Natural killer cell (primary cell): ENCODE results near the gene WDR45B. TPM values are rescaled to one million over a fixed set of nuclear protein-coding genes. Genes with fewer than 3 reads are reported as not detected.

Experiments
- ATAC-seq, 3 donors: fragments of 150-1000 bp in 2 of 3; fragments of 200-7000 bp in 1 of 3; cut with Tn5 transposase; 1 replicate in 1 of 3; 2 replicates in 2 of 3; pipeline ENCODE4 v1.10.0; 2021; ENCODE audit warnings: mild to moderate bottlenecking in 2 of 3, moderate library complexity in 2 of 3
- DNase-seq, 2 donors: peaks; one replicate each; pipeline versions ENCODE4 v3.0.0 to v3.0.0-alpha.2; 2013 to 2021; ENCODE audit warnings: mixed read lengths in 1 of 2
- H3K27ac ChIP-seq: one replicate; pipeline ENCODE4 v1.5.1; 2013; ENCODE audit warnings: mild to moderate bottlenecking, low read length
- H3K27me3 ChIP-seq: one replicate; pipeline ENCODE4 v1.6.1; 2013; ENCODE audit warnings: low read length; ENCODE audit not compliant: control insufficient read depth, insufficient read depth
- H3K36me3 ChIP-seq: one replicate; pipeline ENCODE4 v1.6.1; 2013; ENCODE audit warnings: low read length; ENCODE audit not compliant: control insufficient read depth, insufficient read depth
- H3K4me1 ChIP-seq: one replicate; pipeline ENCODE4 v1.6.1; 2013; ENCODE audit warnings: low read length; ENCODE audit not compliant: control insufficient read depth, insufficient read depth
- H3K4me3 ChIP-seq: one replicate; pipeline ENCODE4 v1.5.1; 2013; ENCODE audit warnings: low read length
- H3K9me3 ChIP-seq: one replicate; pipeline ENCODE4 v1.6.1; 2013; ENCODE audit warnings: low read length; ENCODE audit not compliant: control insufficient read depth, insufficient read depth
- H3K27ac Mint-ChIP-seq, 2 donors: one replicate each; pipeline ENCODE4 v1.8.0; 2022; ENCODE audit warnings: mild to moderate bottlenecking in 2 of 2, mixed read lengths in 2 of 2, moderate library complexity in 1 of 2
- H3K27me3 Mint-ChIP-seq, 2 donors: one replicate each; pipeline ENCODE4 v1.8.0; 2022; ENCODE audit warnings: low read depth in 2 of 2, mixed read lengths in 2 of 2
- H3K36me3 Mint-ChIP-seq: one replicate; pipeline ENCODE4 v1.8.0; 2022; ENCODE audit warnings: mixed read lengths
- H3K4me1 Mint-ChIP-seq, 2 donors: one replicate each; pipeline ENCODE4 v1.8.0; 2022; ENCODE audit warnings: mixed read lengths in 2 of 2
- H3K4me3 Mint-ChIP-seq: one replicate; pipeline ENCODE4 v1.8.0; 2022; ENCODE audit warnings: mild to moderate bottlenecking, moderate library complexity, mixed read lengths
- H3K9me3 Mint-ChIP-seq, 2 donors: one replicate each; pipeline ENCODE4 v1.8.0; 2022; ENCODE audit warnings: mixed read lengths in 2 of 2
- WGBS: methylation state at CpG from one replicate; pipeline ENCODE4 v1.1.7; 2013; ENCODE audit warnings: missing lambda C conversion rate; ENCODE audit not compliant: insufficient coverage; 5-methylcytosine and 5-hydroxymethylcytosine counted together
- intact Hi-C: fragments of 100-400 bp; cut with micrococcal nuclease; formaldehyde crosslinking; loops from one replicate; pipeline ENCODE4 v1.14.2; 2022
- total RNA-seq, 4 donors: library from RNA; stranded (reverse); fragments of 120-200 nt in 1 of 4; gene quantifications; one replicate each; pipeline versions ENCODE4 v1.2.3 to v1.2.4, GENCODE V29; 2013 to 2022
- TF ChIP-seq, protein P1 (sequence below): fragments of 200-600 bp; IDR thresholded peaks from one replicate; pipeline ENCODE4 v1.8.0; 2022; ENCODE audit warnings: antibody characterized with exemption

WDR45B gene
- total RNA-seq, 3 donors from 2014 or later (not counting 1 experiment from before 2014, with no cell fraction given), result 81.8 to 112 (median 94.6) TPM

DNA sequence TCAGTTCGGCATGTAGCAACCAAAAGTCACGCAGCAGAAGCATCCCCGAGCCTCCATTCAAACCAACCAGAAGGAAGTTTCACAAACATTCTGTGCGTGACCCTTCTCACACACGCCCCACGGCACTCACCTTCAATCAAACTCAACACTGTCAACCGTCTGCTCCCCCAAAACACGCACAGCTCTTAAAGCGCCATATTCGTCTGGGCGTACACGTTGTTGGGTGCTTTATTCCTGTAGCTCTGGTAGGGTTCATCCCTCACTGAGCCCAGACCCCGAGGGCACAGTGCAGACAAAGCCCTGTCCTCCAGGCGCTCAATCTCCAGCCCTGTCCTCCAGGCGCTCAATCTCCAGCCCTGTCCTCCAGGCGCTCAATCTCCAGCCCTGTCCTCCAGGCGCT, 48.0 kb upstream of the WDR45B start:
- Histone ChIP-seq H3K27ac (no peak overlapping the region), H3K27me3 (peaks cover 8% of the 10 kb centered on the region), H3K9me3 (peaks cover 7% of the 10 kb centered on the region), H3K4me3 (no peak overlapping the region), H3K36me3 (no peaks in the 10 kb centered on the region), H3K4me1 (peaks cover 18% of the 10 kb centered on the region)
- Mint-ChIP-seq H3K27ac (no peak overlapping the region), H3K4me1 (peaks cover 0 to 5% of the 10 kb centered on the region in 2 donors), H3K9me3 (no peaks in the 10 kb centered on the region), H3K27me3 (no peaks in the 10 kb centered on the region), H3K36me3 (no peaks in the 10 kb centered on the region), H3K4me3 (peak overlapping the region; percentile 45)
- 98% methylated on average over 14 of the region's 17 CpGs for WGBS
- DNase-seq (no peak), ATAC-seq (no peak)
- TF ChIP-seq, protein P1, sequence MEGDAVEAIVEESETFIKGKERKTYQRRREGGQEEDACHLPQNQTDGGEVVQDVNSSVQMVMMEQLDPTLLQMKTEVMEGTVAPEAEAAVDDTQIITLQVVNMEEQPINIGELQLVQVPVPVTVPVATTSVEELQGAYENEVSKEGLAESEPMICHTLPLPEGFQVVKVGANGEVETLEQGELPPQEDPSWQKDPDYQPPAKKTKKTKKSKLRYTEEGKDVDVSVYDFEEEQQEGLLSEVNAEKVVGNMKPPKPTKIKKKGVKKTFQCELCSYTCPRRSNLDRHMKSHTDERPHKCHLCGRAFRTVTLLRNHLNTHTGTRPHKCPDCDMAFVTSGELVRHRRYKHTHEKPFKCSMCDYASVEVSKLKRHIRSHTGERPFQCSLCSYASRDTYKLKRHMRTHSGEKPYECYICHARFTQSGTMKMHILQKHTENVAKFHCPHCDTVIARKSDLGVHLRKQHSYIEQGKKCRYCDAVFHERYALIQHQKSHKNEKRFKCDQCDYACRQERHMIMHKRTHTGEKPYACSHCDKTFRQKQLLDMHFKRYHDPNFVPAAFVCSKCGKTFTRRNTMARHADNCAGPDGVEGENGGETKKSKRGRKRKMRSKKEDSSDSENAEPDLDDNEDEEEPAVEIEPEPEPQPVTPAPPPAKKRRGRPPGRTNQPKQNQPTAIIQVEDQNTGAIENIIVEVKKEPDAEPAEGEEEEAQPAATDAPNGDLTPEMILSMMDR, result no peak
- intact Hi-C loops, result no loop called here

DNA sequence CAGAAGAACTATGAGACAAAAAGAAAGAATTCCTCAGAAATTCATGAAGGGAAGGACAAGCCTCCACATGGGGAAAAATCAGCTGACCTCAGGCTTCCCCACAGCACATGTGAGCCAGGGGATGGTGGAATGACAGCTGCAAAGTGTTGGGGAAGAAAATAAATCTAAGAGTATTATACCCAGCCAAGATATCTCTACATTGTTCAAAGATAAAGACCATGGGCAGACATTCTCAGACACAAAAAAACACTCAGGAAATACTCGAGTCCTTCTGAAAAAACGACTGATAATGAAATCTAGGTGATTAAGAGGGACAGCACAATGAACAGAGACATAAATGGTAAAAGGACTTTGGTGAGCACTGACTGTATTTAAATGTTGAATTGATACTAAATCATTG, 46.4 kb upstream of the WDR45B start:
- Histone ChIP-seq H3K27ac (no peak overlapping the region), H3K27me3 (peaks cover 8% of the 10 kb centered on the region), H3K4me3 (no peak overlapping the region), H3K36me3 (no peaks in the 10 kb centered on the region), H3K9me3 (peaks cover 7% of the 10 kb centered on the region), H3K4me1 (peaks cover 17% of the 10 kb centered on the region)
- no peak for ATAC-seq
- H3K9me3 Mint-ChIP-seq, result no peaks in the 10 kb centered on the region
- peaks cover 0 to 5% of the 10 kb centered on the region in 2 donors for H3K4me1 Mint-ChIP-seq
- no peak for DNase-seq
- H3K4me3 Mint-ChIP-seq, result peak overlapping the region; percentile 29
- no peak overlapping the region for H3K27ac Mint-ChIP-seq
- H3K27me3 Mint-ChIP-seq, result no peaks in the 10 kb centered on the region
- 89% methylated on average over 2 of the region's 2 CpGs for WGBS
- no peaks in the 10 kb centered on the region for H3K36me3 Mint-ChIP-seq
- intact Hi-C loops, result no loop called here
- TF ChIP-seq, protein P1, result no peak

DNA sequence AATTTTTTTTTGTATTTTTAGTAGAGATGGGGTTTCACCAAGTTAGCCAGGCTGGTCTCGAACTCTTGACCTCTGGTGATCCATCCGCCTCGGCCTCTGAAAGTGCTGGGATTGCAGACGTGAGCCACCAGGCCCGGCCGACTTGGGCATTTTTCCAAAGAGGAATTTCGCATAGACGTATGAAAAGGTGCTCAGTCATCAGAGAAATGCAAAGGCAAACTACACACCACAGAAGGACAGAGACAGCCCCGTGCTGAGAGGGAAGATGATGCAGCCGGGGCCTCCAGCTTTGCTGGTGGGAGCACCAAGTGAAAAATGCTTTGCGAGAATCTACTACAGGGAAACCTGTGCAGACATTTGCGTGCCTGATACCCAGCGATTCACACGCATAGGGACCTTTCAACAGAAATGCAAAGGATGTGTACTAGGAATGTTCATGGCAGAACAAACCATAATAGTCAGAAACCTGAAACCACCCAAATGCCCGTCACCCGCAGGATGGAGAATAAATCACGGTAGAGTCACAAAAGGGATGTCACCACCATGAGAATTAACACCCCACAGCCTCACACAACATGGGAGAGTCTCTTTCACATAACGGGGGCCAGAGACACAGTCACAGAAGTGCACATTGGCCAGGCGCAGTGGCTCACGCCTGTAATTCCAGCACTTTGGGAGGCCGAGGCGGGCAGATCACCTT, 45.1 kb upstream of the WDR45B start:
- Histone ChIP-seq H3K36me3 (no peaks in the 10 kb centered on the region), H3K9me3 (peaks cover 7% of the 10 kb centered on the region), H3K27ac (no peak overlapping the region), H3K4me1 (peaks cover 11% of the 10 kb centered on the region), H3K27me3 (peaks cover 8% of the 10 kb centered on the region), H3K4me3 (no peak overlapping the region)
- Mint-ChIP-seq H3K27ac (no peak overlapping the region), H3K27me3 (no peaks in the 10 kb centered on the region), H3K4me1 (no peaks in the 10 kb centered on the region), H3K9me3 (no peaks in the 10 kb centered on the region), H3K4me3 (no peak overlapping the region), H3K36me3 (no peaks in the 10 kb centered on the region)
- TF ChIP-seq, protein P1, result no peak
- intact Hi-C loops, result no loop called here
- ATAC-seq (no peak), DNase-seq (no peak)
- 93% methylated on average over 22 of the region's 22 CpGs for WGBS

DNA sequence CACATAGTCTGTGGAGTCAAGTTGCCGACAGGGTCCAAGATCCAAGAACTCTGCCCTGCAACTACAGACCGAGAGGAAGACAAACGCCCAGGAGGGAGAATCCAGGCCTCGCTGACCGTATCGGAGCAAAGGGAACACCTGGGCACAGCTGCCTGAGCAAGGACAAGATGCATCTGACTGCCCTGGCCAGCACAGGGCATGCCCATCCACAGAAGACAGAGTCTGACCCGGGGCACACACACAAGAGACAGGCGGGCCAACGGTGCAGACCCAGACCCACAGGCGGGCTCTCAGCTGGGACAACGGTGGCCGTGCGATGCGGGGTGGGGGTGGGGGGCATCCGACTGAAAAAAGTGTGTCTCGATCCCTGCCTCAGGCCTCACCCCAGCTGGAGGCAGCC, 44.0 kb upstream of the WDR45B start:
- Histone ChIP-seq H3K9me3 (peaks cover 7% of the 10 kb centered on the region), H3K36me3 (no peaks in the 10 kb centered on the region), H3K27me3 (peaks cover 6% of the 10 kb centered on the region), H3K27ac (no peak overlapping the region), H3K4me1 (peaks cover 5% of the 10 kb centered on the region), H3K4me3 (no peak overlapping the region)
- ATAC-seq (no peak), DNase-seq (no peak)
- H3K4me3 Mint-ChIP-seq, result no peak overlapping the region
- 89% methylated on average over 16 of the region's 16 CpGs for WGBS
- H3K9me3 Mint-ChIP-seq, result no peaks in the 10 kb centered on the region
- intact Hi-C loops, result no loop called here
- H3K27ac Mint-ChIP-seq, result no peak overlapping the region
- H3K27me3 Mint-ChIP-seq, result no peaks in the 10 kb centered on the region
- TF ChIP-seq, protein P1, result no peak
- no peaks in the 10 kb centered on the region for H3K36me3 Mint-ChIP-seq
- H3K4me1 Mint-ChIP-seq, result no peaks in the 10 kb centered on the region
